IPS-11a (cell line): ENCODE data around the gene MUC4.

Experiments
- H3K4me3 ChIP-seq: one replicate; pipeline ENCODE4 v1.5.1; 2013; ENCODE audit warnings: low read depth, low read length, control low read depth

MUC4 gene, protein sequence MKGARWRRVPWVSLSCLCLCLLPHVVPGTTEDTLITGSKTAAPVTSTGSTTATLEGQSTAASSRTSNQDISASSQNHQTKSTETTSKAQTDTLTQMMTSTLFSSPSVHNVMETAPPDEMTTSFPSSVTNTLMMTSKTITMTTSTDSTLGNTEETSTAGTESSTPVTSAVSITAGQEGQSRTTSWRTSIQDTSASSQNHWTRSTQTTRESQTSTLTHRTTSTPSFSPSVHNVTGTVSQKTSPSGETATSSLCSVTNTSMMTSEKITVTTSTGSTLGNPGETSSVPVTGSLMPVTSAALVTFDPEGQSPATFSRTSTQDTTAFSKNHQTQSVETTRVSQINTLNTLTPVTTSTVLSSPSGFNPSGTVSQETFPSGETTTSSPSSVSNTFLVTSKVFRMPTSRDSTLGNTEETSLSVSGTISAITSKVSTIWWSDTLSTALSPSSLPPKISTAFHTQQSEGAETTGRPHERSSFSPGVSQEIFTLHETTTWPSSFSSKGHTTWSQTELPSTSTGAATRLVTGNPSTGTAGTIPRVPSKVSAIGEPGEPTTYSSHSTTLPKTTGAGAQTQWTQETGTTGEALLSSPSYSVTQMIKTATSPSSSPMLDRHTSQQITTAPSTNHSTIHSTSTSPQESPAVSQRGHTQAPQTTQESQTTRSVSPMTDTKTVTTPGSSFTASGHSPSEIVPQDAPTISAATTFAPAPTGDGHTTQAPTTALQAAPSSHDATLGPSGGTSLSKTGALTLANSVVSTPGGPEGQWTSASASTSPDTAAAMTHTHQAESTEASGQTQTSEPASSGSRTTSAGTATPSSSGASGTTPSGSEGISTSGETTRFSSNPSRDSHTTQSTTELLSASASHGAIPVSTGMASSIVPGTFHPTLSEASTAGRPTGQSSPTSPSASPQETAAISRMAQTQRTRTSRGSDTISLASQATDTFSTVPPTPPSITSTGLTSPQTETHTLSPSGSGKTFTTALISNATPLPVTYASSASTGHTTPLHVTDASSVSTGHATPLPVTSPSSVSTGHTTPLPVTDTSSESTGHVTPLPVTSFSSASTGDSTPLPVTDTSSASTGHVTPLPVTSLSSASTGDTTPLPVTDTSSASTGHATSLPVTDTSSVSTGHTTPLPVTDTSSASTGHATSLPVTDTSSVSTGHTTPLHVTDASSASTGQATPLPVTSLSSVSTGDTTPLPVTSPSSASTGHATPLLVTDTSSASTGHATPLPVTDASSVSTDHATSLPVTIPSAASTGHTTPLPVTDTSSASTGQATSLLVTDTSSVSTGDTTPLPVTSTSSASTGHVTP (N-terminal part only)

DNA sequence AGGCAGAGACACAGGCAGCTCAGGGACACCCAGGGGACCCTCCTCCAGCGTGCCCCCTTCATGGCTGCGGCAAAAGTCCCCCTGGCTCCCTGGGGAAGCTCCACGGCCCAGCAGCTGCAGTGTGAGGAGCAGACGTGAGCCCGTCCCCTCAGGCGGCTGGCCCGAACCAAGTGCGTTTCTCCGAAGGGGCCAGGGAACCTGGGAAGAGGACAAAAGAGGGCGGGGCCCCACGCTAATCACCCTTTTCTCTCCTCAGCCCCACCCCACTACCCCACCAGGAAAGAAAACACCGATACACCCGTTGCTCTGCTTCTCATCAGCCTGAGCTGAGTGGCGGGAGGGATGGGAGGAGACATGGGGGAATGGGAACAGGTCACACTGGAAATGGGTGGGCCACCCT, at the start of gene MUC4:
MUC4 (minus strand) TSS at position 174 of the 400 bp plus-strand sequence; CDS start at position 62, 112 bp downstream.
- no peak within 1 kb of the TSS for H3K4me3 ChIP-seq

DNA sequence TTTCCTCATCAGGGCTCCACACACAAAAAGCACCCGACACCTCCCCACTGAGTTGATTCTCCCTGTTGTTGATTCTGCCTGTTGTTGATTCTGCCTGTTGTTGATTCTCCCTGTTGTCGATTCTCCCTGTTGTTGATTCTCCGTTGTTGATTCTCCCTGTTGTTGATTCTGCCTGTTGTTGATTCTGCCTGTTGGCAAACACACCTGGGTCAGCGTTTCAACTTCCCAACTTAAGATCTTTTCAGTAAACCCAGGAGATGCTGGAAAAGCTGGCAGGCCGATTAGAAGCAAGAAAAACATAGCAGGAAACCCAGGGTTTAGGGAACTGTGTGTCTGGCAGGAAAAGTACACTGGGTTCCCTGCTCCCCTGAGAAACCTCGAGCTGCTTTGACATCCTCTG, 48.7 kb upstream of the MUC4 start:
- H3K4me3 ChIP-seq: no peak overlapping the region

DNA sequence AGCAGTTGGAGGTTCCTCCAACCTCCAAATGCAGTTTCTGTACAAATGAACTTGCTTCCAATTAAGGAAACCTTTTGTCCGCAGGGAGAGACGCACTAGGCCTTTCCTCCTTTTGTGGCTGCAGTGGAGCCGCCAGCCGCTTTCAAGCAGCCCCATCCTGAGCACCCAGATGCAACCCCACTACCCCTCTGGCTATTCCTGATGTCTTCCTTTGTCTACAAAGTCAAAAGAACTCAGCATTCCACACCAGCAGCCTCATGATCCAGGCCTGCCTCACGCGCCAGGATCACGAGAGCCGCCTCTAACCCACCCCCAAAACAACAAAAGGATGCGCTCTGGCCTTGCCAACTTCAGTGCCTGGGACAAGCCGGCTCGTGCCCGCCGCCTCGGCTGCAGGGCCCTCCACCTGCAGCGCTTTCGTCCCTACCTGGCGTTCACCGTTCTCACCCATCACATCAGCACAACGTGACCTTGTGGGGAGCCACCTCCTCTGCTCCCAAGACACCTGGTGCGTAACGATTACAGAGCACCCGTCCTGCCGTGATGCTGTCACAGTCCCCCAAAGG, 48.2 kb upstream of the MUC4 start:
- no peak overlapping the region for H3K4me3 ChIP-seq

DNA sequence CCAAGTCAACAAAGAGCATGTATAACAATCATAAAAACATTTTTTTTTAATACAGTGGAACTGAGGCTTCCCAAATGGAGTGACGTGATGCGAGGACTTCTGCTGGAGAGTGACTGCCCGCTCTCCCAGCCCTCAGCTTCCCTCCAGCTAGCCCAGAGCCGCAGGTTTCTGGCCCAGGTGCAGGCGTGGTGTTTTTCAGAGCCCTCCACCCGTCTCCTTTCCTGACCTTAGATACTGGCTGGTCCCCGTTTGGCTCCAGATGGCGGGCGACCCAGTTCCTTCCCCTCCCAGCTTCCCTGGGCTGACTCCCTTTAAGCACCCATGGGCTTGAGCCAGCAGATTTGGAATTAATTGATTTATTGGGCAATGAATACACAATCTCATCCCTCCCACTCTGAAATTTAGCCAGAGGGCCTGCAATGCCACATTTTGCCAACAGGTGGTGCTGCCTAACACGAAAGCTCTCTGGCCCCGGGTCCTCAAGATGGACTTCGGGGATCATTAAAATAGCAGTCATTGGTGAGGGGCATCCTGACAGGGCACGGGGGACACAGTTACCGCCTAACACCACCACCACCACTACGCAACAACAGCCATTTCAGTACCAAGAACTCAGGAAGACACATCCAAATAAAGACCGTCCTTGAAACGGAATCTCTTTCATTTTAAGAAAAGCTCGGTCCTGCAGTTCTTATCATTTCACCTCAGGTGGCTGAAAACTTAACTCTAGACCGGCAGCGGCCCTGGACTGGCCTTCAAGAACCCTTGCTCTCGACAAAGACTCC, 47.5 kb upstream of the MUC4 start:
- H3K4me3 ChIP-seq: no peak overlapping the region

DNA sequence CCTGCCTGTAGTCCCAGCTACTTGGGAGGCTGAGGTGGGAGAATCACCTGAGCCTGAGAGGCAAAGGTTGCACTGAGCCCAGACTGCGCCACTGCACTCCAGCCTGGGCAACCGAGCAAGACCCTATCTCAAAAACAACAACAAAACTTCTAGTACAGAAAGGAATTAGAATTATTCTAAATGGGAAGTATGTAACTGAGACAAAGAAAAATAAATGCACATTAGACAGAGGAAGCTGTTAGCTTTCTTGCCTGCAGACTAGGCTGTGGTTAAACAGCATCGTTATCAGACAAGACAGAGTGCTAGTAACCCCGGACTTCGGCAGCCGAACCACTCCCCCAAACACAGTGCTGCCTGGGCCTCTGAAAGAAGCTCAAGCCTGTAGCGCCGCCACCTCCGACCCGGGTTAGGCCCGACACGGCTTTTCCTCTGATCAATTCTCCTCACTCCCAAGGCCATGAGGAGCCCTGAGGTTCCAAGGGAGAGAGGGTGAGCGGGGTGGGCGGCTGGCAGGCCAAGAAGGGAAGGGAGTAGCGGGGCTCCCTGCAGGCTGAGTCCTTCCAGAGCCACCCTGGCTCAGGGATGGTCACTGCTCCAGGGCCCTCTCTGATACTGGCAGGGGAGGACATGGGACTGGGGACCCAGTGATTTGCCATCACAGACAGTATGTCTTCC, 44.8 kb upstream of the MUC4 start:
- H3K4me3 ChIP-seq: no peak overlapping the region

DNA sequence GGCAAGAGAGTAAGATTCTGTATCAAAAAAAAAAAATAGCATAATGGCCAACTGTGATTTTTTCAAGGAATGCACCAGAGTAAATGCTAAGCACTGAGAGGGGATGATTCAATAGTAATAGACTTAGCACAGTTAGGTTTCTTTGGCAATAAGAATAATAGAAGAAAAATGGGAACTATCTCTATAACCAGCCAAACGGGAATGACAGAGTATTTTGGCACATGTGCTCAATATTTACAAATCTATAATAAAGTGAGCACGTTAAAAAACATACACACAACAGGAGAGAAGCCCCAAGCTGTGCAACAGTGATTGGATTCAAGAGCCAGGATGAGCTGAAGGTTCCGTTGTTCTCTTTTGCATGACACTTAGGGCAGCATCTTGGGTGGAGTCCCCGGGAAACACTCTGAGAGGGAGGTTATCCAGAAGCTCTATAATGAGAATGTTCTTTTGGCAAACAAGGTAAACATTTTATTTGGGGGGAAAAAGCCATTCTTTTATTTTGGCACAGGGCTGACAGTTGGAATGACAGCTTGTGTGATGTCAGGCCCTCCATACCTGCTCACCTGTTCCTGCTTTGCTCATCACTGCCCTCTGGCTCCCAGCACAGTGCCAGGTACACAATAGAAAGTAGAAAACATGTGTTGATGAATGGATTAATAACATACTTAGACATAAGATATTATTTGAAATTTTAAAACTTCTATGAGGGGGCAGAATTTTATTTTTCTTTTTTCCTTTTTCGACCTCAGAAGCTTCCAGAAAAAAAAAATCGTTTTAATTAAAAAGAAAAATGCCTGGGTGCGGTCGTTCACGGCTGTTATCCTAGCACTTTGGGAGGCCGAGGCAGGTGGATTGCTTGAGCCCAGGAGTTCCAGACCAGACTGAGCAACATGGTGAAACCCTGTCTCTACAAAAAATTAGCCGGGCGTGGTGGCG, 44.0 kb upstream of the MUC4 start:
- H3K4me3 ChIP-seq: no peak overlapping the region

DNA sequence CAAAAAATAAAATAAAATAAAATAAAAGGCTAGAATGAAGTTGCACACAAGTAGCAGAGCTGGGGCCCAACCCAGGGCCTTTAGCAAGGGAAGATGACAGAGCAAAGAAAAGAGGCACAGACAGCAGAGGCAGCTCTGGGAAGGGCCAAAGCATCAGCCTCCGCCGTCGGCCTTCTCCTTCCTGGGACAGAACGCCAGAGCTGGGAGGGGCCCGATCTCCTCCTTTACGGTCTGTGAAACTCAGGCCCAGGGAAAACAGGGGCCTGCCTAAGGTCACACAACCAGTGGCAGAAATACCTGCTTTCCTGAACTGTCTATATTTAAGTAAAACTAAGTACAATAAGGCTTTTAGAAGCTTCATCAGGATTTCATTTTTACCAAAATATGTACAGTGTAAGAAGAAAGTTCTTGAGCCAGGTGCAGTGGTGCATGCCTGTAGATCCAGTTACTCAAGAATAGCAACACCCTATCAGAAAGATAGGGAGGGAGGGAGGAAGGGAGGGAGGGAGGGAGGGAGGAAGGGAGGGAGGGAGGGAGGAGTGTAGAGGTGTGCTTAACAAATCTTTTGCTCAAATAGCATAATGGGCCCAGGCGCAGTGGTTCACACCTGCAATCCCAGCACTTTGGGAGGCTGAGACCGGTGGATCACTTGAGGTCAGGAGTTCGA, 43.0 kb upstream of the MUC4 start:
- H3K4me3 ChIP-seq: no peak overlapping the region

DNA sequence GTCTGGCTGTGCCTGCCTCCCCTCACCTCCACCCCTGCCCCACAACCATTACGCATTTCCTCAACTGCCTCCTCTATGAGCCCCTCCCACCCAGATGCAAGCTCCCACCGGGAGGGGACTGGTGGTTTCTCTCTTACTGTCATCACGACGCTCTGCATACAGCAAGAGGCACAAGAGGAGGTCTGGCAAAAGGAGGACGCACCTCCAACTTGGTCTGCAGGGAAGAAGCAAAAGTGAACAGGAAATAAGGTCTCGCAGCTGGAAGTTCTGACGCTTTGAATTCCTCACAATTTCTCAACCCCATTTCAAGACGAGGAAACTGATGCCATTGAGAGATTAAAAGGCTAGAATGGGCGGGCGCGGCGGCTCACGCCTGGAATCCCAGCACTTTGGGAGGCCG, 42.3 kb upstream of the MUC4 start:
- H3K4me3 ChIP-seq: no peak overlapping the region

DNA sequence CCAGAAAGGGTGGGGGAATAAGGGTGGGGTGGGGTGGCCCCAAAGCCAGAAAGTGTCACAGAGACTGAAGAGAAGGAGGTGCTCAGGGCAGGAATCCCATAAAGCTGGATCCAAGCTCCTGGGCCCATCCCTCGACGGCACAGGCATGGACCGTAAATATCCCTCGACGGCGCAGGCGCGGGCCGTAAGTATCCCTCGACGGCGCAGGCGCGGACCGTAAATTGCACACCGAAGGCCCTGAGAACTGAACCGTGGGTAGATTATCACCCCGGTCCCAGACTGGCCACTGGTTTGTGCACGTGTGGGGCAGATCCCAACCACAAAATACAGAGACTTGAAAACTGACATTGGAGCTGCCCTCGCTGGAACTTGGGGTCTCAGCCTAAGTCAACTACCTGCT, 41.3 kb upstream of the MUC4 start:
- H3K4me3 ChIP-seq: no peak overlapping the region

DNA sequence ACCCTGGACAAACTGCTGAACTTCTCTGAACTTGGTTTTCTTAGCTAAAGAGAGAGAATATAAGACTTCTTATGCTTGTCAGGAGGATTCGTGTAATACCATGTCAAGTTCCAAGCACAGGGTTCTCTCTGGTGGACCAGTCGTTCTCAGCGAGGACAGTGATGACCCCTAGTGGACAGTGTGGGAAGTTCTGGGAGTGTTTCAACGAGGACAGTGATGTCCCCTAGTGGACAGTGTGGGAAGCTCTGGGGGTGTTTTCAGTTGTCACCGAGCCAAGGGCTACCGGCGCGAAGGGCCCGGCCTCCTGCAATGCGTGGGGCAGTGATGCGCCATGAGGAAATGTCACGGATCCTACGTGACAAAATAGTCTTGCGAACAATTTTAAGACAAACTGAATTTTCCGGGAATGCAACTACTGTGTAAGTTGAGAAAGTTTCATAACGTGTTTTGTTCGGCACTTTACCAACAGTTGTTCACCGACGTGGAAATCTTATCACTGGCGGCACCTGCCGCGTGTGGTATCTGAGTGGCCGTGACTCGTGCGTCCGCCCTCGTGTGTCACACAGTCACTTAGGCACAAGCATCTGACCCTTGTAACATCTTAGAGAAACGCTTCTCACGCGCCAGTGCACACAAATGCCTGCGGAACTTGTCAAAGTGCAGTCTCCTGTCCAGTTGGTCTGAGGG, 39.3 kb upstream of the MUC4 start:
- H3K4me3 ChIP-seq: no peak overlapping the region

DNA sequence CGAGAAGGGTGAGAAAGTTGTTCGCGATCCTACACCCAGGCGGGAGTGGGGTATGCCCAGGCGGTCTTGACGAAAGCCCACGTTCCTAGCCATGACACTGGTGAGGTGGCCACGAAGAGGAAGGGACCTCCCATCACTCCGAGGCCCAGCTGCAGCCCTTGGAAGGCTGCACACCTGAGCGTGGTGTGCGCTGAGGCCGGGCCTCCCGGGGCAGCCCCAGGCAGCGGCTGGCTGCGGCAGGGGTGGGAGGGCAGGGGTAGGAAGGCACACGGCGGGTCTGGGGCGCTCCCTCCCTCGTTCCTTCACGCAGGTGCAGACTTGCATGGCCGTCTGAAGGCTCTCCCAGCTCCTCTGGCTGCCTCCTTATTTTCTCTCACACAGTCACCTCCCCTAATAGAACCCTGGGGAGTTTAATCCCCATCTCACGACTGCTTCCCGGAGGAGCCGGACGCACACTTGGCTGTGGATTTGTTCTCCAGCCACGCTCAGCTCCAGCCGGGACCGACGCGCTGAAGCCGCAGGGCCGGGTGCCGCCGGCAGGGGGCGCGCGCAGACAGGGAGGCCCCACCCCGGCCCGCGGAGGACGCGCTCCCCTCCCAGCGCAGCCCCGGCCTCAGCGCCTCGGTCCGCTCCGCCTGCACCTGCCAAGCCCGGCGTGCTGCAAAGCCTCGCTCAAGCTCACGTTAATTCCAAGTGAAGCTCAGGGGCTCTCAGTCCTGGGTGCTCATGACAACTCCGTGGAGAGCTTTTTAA, 37.8 kb upstream of the MUC4 start:
- no peak overlapping the region for H3K4me3 ChIP-seq

DNA sequence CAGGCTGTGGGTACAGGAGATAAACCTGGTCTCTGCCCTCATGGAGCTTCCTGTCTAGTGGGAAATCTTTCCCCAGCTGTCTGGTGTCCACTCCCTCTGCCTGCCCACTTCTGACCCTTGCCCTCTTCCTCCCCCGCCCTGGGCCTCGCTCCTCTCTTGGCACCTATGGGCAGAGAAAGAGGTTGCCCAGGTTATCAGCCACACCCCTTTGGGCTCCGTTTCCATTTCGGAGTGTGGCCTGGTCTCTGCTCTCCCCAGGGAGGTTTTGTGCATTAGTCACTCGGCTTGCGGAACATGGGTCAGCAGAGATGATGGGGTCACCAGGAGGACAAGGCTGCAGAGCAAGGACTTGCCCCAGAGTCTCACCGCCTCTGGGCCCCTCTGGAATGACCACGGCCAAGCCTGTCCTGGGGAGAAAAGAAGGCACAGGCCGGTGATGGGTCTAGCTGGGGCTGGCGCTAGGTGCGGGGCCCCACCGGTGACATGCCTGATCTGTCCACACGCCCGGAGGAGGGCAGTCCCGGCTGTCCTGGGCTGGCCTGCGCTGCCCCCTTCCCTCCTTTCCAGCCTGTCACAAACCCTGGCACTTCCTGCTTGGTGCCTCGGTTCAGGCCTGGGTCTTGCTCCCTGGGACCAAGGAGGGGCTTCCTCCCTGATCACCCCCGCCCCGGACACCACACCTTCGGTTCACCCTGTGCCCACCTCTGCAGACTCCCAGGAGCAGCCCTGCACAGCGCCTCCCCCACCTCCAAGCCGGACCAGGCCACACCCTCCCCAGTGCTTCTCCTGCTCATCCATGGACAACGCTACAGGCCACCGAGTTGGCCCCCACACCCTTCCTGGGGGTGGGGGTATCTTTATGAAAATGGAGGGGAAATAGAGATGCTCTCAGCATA, 35.6 kb upstream of the MUC4 start:
- no peak overlapping the region for H3K4me3 ChIP-seq

DNA sequence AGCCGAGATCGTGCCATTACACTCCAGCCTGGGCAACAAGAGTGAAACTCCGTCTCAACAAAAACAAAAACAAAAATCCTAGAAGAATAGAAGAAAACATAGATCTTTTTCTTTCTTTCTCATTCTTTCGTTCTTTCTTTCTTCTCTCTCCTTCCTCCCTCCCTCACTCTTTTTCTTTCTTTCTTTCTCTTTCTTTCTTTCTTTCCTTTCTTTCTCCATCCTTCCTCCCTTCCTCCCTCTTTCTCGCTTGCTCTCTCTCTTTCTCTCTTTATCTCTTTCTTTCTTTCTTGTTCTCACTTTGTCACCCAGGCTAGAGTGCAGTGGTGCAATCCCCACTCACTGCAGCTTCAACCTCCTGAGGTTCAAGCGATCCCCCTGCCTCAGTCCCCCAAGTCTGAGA, 33.8 kb upstream of the MUC4 start:
- no peak overlapping the region for H3K4me3 ChIP-seq

DNA sequence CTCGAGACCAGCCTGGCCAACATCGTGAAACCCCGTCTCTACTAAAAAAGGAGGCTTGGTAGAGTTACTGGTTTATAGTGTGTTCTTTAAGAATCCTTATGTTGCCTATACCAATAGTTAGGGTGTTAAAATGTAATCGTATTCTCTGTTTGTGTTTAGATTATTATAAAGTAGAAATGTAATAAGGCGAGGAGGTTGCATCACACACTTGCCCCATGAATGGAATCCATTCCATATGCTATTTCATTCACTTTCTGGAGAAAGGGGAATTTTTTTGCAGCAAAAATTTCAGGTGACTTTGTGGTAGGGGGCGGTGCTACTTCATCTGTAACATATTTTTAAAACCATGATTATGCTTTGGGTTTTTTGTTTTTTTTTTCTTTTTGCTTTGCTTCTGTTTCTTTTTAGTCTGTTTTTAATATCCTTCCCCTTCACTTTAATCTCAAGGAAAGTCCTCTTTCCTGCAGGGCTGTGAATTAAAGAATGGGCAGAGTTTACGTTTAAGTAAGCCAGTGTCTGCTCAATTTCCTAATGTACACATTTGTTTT, 33.0 kb upstream of the MUC4 start:
- no peak overlapping the region for H3K4me3 ChIP-seq

DNA sequence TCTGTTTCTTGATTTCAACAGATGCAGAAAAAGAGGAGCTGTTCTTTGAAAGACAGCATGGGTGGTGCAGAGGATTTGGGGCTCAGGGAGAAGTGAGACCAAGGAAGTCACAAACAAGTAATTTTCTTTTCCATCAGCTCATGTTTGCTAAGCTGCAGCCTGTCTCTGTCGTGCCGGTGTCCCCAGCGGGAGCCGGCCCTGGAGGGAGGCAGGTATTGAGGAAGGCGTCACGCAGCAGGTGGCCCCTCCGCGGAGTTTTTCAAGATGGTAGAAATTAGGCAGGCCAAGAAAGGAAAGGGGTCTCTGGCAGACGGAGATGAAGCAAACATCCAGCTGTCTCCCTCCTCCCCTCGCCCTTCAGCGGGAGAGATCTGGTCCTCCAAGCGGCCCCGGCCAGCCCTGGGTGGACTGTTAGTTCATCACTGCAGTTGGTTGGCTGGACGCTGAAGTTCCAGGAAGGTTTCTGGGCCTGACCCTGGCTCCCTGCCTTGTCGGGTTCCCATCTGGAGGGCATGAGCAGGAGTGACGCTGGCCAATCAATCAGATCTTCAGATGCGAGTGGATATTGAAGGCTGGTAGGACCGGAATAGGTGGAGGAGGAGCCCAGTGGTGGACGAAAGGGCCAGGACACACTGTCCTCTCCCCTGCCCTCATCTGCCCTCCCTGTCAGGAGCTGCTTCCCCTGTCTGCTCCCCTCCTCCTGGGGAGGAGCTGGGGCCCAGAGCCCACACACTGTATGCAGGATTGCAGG, 27.7 kb upstream of the MUC4 start:
- no peak overlapping the region for H3K4me3 ChIP-seq
